GM21515 (cell line): ENCODE results near the gene SOX18.

Experiments used
- ATAC-seq: cut with Tn5 transposase; IDR thresholded peaks from one replicate; pipeline ENCODE4 v1.9.1; 2021; ENCODE audit not compliant: unreplicated experiment

The SOX18 gene

DNA sequence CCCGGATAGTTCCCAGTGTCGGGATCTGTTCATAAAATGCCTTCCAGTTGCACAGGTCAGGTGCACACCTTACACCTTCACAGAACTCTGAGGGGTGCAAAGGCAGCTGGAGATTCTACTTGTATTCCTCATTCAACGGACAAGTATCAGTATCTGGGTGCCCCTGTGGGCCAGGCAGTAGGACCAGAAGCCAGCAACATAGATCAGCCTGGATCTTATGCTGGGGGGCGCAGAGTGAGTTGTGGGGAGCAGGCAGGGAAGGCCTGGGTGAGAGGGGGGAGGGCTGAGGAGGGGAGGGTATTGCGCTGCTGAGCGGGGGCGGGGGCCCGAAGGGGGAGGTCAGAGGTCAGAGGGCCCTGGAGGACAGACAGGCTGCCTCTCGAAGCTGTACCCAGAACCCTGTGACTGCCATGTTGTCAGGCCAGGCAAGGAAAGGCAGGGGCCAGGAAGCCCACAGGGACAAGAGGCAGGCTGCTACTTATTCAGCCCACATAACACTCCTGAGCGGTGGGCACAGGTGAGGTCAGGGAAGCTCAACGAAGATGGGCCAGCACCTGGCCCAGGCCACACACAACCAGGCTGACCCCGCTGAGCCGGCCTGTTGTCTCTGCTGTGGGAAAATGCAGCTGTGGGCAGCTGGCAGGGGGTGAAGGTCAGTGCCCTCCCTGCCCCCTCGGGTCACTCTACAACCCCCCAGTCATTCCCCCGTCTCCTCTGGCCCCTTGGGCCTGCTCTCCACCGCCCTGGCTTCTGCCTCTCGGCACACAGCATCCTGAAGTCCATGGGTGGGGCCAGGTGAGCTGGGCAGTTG, 31.6 kb upstream of the SOX18 start:
- ATAC-seq: no peak

DNA sequence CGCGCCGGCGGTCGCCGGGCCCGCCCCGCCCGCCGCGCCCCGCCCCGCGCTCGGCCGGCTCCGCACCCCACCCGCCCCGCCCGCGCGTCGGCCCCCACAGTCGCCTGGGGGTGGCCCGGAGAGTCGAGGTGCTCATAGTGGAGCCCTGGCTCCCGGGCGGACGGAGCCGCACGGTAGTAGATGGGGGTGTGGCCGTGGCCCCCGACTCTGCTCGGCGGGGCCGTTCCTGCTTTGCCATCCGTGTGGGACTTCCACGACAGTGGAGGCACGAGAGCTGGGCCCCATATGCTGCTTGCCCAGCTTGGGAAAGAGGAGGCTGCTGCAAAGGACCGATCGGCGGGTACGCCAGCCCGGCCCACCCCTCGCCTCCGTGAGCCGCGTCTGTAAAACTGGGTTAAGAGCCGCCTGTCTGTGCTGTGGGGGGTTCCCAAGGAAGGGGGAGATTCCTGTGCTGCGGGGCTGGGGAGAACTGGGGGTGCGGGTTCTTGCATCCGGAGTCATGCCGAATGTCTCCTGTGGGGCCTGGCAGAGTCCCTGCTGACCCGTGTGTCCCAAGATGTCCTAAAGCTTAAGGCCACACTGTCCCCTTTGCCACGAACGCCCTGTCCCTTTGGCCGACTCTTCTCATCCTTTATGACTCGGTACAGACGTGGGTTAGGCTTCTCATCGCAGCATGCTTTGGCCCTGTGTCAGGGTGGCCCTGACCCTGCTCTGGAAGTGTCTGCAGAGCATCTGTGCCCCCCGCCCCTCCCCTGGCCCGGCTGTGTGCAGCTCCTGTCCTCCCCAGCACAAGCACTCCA, 30.8 kb upstream of the SOX18 start, which contains the start of gene OPRL1:
OPRL1 (plus strand) TSS at position 70 of the 800 bp plus-strand sequence. CDS start 12,639 bp downstream, outside the sequence.
- no peak for ATAC-seq

DNA sequence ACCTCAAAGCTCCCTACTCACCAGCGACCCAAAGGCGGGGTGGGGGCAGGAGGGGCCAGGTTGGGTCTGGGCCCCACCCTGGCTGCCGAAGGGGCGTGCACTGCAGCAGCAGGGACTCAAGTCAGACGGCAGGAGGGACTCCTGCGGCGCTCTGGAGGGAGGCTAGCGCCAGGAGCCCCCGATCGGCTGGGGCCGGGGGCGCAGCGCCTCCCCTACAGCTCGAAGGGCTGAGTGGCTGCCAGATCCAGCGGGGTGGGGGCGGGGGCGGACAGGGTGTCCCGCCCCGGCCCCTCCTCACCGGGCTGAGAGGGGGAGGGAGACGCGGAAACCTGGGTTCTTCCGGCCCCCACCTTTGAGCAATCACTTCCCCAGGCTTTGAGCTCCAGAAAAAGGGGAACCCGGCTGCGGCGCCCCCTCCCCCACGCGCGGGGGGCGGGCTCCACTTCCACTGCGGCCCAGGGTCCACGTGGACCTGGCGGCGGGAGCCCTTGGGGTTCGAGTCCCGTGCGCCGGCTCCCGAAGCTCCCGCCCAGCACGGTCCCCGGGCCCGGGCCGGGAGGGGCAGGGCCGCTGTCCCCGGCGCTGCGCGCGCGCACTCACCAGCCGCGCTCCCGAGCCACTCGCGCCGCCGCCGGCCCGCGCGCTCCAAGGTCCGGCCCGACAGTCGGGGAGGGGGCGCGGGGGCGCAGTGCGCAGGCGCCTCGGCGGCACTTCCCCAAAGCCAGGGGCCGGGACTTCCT, 30.0 kb upstream of the SOX18 start, which contains the start of gene RGS19:
RGS19 (minus strand) TSS at position 246 of the 740 bp plus-strand sequence. CDS start 2,632 bp downstream, outside the sequence.
- ATAC-seq: peak; percentile 43

DNA sequence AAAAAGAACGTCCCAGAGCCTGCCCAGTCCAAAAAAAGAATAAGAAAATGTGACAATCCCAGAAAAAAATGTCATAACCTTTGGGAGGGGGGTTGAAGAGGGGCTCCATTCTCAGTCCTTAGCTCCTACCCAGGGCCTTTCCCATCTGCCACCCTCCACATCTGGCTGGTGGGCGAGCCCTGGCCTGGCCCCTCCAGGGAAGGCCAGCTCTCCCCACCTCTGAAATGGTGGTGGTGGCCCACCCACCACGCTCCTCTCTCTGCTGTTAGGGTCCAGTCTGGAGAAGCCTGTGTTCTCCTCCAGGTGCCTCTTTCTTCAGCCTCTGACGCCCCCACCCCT, 29.5 kb upstream of the SOX18 start:
- no peak for ATAC-seq

DNA sequence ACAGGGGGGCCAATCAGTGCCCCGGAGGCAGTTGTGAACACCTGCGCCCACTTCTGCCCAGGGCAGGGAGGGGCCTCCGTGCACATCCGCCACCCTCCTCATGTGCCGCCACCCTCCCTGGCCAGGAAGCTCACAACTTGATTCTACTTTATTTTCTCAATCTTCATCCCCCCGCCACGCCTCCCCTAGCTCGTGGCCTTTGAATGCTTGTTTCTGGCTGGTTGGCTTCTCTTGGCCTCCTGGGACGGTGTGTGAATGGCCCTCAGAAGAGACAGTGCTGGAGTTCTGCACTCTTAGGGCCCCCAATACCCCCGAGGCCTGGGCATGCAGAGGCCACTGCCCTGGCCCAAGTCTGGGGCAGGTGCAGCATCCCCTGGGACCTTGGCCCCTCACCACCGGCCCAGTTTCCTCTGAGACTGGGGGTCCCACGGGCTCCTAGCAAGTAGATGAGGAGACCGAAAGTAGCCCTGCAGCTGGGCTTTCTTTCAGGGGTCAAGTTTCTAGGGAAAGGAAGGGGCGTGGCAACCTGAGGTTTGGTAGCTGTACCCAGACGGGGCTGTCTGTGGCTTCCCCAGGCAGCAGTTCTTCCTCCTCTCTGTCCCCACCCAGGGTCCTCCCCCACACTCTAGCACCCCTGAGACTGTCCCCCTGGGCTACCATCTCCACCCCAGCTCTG, 28.6 kb upstream of the SOX18 start:
- ATAC-seq: no peak

DNA sequence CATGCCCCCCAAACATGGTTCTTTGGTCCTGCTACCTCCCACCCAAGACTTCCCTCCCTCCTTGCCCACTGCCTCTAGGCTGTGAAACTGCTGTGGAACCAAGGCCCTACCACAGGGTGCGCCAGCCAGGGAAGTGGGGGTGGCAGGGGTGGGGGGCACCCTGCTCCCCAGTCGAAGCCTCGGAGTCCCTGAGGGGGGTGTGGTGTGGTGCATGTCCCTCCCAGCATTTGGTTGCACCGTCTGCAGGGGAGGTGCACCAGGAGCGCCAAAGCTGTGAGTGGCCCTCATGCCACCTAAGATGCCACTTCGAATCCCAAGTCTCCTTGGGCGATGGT, 28.1 kb upstream of the SOX18 start:
- no peak for ATAC-seq

DNA sequence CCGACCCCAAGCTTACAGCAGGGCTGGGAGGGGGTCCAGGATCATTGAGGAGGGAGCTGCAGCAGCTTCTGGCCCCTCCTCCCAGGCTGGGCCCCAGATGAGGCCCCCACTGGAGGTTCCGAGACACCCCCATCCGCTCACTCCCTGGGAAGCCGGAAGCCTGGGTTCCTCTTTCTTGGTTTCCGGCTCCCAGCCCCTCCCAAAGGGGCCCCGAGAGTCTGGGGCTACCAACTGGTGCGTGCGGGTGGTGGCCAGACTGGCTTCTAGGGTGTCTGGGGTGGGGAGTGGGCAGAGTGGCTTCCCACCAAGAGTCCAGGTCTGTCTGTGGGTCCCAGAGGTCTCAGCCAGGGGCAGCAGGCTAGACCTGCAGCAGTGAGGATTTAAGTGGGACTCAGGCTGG, 27.7 kb upstream of the SOX18 start:
- ATAC-seq: no peak

DNA sequence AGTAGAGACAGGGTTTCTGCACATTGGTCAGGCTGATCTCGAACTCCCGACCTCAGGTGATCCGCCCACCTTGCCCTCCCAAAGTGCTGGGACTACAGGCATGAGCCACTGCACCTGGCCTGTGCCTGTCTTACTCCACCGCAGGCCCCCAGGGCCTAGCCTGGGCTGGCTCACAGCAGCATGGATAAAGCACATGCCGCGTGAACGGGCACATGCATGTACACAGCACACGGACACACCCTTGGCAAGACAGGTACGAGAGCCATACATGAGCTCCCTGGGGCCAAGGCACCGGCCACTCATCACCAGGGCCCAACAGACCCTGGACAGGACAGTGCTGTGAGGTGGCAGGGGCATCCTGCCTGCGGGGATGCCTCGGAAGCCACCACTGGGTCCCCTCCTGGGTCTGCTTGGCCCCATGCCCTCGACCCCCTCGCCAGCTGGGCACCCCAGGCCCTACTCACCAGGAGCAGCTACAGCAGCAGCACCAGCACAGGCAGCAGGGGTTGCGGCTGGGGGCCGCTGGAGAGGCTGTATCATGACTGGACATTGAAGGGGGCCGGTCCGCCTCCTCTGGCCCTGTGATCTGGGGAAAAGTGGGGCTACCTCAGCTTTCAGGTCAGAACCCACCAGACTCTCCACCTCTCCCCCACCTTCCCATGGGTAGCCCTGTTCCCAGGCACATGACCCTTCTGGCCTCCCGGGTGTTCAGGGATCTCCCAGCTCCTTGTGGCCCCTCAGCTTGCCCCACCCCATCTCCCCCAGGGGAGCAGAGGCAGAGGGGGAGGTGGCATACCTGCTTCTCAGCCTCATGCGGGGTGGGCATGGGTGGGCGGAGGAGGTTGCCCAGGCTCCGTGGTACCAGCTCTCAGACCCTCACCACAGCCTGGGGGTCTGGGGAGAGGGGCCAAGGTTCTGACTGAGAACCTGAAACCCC, 26.9 kb upstream of the SOX18 start:
- no peak for ATAC-seq

DNA sequence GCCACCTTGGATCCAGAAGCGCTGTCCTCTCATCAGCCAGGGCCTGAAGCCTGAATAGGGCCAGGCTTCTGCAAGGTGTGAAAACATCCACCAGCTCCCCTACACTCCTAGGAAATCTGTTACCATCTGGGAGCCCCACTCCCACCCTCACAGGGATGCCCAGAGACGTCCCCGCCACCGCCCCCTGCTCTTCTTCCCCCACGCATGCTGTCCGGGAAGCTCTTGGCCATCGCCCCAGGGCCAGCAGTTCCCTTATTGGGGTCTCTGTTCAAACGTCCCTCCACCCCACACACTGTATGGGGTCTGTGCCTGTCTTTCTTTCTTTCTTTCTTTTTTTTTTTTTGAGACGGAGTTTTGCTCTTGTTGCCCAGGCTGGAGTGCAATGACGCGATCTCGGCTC, 26.1 kb upstream of the SOX18 start:
- ATAC-seq: no peak

DNA sequence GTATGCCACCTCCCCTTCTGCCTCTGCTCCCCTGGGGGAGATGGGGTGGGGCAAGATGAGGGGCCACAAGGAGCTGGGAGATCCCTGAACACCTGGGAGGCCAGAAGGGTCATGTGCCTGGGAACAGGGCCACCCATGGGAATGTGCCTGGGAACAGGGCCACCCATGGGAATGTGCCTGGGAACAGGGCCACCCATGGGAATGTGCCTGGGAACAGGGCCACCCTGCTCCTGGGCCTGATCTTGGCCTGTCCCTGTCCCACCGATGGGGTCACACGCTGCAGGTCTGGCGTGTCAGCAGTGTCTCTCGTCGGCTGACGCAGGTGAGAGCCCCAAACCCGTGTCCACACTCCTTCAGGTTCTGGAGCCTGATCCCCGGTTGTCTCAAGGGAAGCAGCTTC, 25.5 kb upstream of the SOX18 start:
- ATAC-seq: no peak

DNA sequence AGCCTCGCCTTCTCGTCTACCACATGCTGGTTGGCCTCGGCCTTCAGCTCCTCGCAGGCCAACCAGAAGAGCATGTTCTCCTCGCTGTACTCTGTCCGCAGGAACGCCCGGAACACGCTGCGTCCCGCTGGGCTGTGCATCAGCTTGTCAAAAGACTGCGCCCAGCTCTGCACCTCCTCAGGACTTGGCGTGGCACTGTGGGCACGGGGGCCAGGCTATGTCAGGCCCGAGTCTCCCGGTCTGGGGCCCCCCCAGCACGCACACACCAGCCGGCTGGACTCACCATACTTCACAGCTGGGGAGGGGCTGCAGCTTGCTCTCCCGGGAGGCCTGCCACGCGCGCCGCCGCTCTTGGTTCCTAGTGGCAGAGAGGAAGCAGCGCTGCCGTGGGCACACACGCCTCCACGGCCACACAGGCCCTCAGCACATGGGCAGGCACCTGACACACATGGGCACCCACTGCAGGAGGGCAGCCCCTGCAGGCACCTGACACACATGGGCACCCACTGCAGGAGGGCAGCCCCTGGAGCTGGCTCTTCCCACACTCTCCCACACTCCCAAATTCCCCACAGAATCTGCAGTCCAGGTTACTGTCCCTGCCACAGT, 24.8 kb upstream of the SOX18 start:
- no peak for ATAC-seq

DNA sequence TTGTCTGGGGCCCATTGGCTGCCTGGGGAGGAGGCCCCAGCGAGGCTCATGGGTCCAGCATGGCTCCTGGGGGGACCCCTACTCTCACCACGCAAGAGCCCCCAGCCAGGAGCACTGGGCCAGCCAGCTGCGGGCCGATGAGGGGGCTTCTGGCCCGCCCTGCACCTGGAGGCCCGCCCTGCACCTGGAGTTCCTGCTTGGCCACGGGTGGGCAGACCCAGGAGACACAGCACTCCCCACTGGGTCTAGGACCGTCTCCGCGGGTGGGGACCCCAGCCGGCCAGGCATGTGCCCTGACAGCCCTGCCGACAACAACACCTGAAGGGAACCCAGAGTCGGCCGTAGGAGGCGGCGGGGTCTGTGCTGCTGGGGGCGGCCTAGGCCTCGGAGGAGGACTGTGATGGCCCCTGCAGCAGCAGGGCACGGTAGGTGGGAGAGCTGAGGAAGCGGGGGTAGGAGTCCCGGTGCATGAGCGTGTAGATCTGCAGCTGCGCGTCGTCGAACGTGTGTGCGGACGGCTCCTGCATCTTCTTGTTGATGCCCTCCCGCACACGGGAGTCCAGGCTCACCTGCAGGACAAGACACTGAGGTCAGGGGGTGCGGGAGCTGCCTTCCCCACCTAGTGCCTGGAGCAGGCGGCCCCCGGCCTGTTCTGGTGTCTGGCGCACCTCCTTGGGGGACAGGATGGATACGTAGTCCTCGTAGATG, 24.2 kb upstream of the SOX18 start:
- ATAC-seq: no peak

DNA sequence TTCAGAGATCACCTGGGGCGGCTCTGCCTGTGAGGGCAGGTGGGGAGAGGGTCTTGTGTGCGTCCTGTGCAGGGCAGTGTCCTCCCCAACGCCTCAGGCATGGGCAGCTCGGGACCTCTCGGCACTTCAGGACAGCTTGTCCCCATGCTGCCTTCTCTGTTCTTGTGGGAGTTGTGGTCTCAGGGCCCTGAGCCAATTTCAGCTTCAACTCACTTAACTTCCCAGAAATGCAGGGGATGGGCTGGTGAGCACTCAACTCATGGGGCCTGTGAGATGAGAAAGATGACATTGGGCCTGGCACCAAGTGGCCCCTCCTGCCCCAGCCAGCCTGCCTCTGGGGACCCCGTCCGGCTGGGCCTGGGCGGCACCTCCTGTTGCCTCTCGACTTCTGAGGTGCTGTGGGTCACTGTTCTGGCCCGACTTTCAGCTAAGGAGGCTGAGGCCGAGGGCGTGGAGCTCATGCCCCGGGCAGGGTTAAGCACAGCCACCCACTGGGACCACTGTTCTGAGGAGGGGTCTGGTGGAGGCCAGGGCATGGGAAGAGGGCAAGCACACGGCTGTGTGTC, 23.1 kb upstream of the SOX18 start:
- no peak for ATAC-seq

DNA sequence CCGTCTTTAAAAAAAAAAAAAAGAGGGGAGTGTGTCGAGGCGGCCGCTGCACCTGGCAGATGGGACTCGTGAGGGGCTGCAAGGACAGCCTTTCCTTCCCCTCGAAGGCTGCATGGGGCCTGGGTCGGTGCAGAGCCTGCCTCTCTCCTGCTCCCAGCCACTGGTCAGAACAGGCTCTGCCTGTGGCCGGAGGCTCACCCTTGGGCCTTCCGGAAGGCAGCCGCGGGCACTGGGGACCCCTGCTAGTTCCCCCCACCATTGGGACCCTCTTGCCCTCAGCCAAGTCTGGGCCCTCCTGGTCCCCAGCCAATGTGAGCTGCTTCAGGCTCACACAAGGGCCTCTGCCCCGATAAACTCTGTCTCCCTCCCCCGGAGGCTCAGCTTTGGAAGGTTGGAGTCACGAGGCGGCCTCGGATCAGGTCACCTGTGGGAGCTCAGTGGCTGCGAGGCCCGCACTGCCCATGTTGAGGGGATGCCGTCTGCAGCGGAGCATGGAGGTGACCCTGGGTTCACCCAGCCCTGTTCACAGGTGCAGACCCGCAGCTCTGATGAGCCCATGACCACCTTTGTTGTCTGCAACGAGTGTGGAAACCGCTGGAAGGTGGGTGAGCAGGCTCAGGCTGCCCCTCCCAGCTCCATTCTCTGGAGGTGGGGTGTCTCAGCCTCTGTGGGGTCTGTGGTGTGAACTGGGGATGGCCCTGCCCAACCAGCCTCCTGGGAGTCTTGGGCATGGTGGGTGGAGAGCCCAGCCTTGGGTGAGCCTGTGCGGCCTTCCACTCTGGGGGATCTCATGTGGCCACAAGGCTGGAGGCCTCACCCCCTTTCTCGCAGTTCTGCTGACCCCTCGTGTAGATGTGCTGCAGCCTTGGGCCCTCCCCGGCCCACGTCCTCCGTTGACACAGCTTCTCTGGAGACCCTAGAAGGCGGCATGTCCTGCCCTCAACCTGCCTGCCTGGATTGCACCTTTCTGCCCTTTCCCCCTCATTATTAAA, 22.2 kb upstream of the SOX18 start:
- ATAC-seq: no peak

DNA sequence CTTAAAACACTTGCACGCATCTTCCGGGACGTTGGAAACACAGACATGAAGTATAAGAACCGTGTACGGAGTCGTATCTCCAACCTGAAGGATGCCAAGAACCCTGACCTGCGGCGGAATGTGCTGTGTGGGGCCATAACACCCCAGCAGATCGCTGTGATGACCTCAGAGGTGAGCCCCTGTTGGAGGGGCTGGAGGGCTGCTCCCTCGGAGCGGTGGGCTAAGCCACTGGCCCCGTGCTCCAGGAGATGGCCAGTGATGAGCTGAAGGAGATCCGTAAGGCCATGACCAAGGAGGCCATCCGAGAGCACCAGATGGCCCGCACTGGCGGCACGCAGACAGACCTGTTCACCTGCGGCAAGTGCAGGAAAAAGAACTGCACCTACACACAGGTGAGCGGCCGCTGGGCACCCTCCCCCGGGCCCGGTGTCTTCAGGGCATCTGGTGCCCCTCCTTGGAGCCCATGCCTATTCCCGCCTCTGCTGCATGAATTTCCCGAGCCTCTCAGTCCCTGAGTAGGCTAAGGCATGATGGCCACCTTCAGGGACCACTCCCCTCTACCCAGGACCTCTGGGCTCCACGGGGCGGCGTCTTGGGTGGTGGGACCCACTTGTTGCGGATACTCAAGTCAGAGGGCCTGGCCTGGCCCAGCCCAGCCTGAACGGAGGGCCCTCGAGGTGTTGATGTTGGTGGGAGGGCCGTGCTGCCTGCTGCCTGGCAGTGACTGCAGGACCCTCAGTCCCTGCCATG, 21.0 kb upstream of the SOX18 start:
- no peak for ATAC-seq

DNA sequence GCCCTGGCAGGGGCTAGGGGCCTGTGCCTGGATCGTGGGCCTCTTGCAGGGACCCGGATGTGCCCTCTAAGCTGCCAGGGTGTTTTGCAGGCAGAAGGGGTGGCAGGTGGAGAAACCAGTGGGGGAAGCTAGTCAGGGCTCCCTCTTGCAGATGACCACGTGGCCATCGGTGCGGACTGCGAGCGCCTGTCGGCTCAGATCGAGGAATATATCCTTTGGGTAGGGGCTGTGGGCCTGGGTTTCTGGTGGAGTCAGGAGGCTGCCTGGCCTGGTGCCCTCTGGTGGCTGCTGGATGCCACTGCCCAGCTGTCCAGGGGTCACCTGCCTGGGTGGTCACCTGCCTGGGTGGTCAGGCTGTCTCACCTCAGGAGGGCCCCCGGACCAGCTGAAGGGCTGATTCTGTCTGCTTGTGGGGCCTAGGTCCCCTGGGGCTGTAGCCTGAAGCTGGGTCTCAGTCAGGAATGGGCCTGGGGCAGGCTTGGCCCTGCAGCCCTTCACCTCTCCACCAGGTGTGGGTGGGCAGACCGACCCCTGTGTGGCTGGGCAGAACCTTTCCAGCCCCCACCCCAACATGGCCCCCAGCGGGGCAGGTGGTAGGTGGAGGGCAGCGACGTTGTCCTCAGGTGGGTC, 20.3 kb upstream of the SOX18 start:
- ATAC-seq: no peak
